GM18873 (cell line): ENCODE measurements around the gene ANAPC10.
A peak's percentile ranks its signal among the peaks of the same experiment; 100 is the strongest.
"Not testable (repeated sequence)": the region's sequence is repeated elsewhere in the genome, so short reads cannot be mapped to it uniquely, and the experiment has no call there.

Experiments used
- ATAC-seq: cut with Tn5 transposase; IDR thresholded peaks from one replicate; pipeline ENCODE4 v1.9.1; 2021; ENCODE audit warnings: mild to moderate bottlenecking, moderate library complexity, moderate number of reproducible peaks; ENCODE audit not compliant: unreplicated experiment, low FRiP score

Gene ANAPC10

DNA sequence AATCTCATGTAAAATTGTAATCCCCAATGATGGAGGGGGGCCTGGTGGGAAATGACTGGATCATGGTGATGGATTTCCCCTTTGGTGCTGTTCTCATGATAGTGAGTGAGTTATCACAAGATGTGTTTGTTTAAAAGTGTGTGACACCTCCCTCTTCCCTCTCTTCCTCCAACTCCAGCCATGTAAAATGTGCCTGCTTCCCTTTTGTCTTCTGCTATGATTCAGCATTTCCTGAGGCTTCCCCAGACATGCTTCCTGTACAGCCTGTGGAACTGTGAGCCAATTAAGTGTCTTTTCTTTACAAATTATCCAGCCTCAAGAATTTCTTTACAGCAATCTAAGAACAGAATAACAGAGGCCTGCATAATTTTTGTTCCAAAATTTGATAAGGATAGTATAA, 85.2 kb downstream of the ANAPC10 start:
- no peak for ATAC-seq

GRCh38 chr4:145011636-145012035, 86.4 kb downstream of the ANAPC10 start:
- ATAC-seq: no peak

DNA sequence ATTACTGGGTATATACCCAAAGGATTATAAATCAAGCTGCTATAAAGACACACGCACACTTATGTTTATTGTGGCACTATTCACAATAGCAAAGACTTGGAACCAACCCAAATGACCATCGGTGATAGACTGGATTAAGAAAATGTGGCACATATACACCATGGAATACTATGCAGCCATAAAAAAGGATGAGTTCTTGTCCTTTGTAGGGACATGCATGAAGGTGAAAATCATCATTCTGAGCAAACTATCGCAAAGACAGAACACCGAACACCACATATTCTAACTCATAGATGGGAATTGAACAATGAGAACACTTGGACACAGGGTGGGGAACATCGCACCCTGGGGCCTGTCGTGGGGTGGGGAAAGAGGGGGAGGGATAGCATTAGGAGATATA, 87.7 kb downstream of the ANAPC10 start:
- not testable (repeated sequence) for ATAC-seq

DNA sequence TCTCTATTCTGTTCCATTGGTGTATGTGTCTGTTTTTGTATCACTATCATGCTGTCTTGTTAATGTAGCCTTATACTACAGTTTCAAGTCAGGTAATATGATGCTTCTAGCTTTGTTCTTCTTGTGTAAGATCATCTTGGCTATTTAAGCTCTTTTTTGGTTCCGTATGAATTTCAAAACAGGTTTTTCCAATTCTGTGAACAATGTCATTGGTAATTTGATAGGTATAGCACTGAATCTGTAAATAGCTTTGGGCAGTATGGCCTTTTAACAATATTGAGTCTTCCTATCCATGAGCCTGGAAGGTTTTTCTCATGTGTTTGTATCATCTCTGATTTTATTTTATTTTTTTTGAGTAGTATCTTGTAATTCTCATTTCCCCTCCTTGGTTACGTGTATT, 94.3 kb downstream of the ANAPC10 start:
- no peak for ATAC-seq

GRCh38 chr4:145001635-145002034, 96.4 kb downstream of the ANAPC10 start:
- ATAC-seq: no peak

- ATAC-seq: not testable (repeated sequence)
These were observed 97.3 kb downstream of the ANAPC10 start for GRCh38 chr4:145000656-145001055.

DNA sequence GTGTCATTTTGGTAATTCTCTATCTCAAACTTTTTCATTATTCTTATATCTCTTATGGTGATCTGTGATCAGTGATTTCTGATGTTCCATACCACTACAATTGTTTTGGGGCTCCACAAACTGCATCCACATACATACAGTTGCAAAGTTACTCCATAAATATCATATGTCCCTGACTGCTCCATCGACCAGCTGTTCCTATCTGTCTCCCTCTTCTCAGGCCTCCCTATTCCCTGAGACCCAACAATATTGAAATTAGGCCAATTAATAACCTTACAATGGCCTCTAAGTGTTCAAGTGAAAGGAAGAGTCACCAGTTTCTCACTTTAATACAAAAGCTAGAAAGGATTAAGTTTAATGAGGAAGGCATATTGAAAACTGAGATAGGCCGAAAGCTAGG, 108.7 kb downstream of the ANAPC10 start:
- no peak for ATAC-seq

- no peak for ATAC-seq
These were observed 112.5 kb downstream of the ANAPC10 start for GRCh38 chr4:144985531-144985930.

DNA sequence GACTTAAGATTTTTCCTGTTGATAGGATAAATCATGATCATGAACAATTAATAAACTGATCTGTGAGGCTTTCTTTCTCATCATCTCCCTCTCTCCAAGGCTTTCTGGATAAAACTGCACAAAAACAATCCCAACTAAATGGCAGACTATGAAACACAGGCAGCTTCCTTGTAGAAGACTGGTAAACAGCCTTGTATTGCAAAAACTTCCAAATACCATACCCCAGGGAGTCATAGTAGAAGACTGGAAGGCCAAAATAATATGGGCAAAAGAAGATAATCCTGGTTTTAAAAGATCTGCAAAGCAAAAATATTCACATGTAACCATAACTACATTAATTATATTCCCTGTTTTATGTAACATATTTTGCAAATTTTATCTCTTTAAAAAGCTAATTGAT, 113.0 kb downstream of the ANAPC10 start:
- no peak for ATAC-seq

DNA sequence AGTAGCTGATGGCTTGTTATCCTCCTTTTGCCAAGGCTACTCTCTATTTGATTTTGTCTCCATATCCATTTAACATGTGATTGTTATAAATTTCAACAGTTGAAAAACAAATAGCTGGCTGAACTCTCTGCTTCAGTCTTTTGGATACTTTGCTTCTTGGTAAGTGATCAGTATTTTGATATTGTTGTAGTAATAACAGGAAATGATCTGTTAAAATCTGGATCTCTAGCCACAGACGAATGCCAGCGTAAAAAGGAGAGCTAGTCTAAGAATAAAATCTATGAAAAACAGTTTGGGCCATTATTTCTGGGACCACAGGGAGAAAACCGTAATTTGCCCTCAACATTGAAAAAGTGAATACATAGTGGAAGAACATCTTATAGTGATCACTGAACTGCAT, 113.8 kb downstream of the ANAPC10 start:
- ATAC-seq: no peak

- no peak for ATAC-seq
These were observed 122.3 kb downstream of the ANAPC10 start for GRCh38 chr4:144975718-144976117.

- ATAC-seq: peak; percentile 52
These were observed 127.4 kb downstream of the ANAPC10 start for GRCh38 chr4:144970597-144970996.

DNA sequence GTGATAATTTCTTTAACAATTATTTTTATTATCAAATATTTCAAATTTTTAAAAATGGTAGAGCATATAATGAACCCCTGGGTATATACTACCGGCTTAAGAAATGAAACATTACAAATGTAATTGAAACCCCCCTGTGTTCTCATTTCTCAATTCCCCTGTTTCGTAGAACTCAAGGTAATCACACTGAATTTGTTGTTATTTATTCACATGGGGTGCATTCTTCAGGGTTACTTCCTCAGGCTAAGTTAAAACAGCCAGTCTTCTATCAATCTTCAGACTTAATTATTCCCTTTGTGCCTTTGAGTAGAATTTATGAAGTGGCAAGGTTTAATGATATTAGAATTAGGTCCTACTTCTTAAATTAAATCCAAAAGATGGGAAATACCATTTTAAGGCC, 128.2 kb downstream of the ANAPC10 start:
- ATAC-seq: no peak

DNA sequence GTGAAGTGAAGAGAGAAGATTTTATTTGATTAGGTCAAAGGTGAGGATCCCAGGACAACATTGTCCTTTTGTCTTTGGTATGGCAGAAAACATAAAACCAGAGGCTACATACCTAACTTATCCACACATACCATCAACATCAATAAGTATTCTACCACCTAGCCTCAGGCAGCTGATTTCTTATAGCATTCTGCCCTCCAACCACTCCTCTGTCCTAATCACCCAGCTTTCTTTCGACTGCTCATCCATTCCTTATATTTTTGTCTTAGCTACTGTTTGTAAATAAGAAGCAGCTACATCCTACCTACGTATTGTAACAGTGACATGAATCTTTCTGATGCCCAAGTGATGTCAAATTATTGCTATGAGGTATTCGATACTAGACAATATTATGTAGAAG, 129.4 kb downstream of the ANAPC10 start:
- ATAC-seq: no peak

DNA sequence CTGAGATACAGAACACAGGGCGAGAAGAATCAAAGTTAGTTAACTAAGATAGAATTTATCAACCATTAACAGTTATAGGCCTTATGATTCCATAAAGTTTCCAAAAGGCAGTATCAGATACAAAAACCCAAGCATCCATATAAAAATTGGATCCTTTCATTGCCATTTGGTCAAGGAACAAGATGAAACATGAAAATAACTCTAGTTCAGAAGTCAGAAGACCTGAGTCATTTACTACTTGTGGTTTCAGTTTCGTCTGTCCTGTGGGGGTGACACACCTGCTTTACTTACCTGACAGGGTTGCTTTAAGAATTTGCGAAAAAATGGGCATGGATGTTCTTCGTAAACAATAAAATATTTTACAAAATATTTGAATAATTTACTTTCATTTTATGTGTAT, 130.8 kb downstream of the ANAPC10 start:
- peak; percentile 55 for ATAC-seq

- ATAC-seq: no peak
These were observed 135.7 kb downstream of the ANAPC10 start for GRCh38 chr4:144962300-144962699.

- ATAC-seq: no peak
These were observed 142.9 kb downstream of the ANAPC10 start for GRCh38 chr4:144955104-144955503.

DNA sequence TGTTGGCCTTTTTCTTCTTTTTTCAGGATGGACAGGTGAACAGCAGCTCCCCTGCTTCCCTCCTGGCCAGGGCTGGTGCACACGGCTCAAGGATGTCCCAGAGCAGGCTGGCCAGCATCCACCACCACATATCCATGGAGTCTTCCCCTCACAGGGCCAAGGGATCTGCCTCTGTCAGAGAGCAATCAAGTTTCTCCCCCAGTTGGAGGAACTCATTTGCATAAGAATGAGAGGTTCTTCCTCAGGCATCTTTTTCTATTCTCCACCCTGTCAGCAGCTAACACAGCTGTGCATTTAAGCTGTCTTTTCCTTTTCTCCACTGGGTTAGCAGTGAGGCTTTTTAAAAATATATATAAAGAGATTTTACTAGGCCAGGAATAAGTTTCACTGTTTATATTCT, 143.8 kb downstream of the ANAPC10 start:
- ATAC-seq: no peak

- no peak for ATAC-seq
These were observed 149.6 kb downstream of the ANAPC10 start for GRCh38 chr4:144948421-144948820.

- ATAC-seq: no peak
These were observed 150.0 kb downstream of the ANAPC10 start for GRCh38 chr4:144948009-144948408.
